Stimulated activated naive CD8-positive, alpha-beta T cell treated with anti-CD3 and anti-CD28 coated beads, Interleukin-15, Interleukin-2, amounts not matched to agents 100 U/mL and 50 U/mL, for 24 hours (primary cell): ENCODE data around the gene C15orf61.

ENCODE experiments used
- ATAC-seq: fragments of 150-1000 bp; cut with Tn5 transposase; one replicate; pipeline ENCODE4 v1.10.0; 2021
- DNase-seq: peaks from one replicate; pipeline ENCODE4 v3.0.0; 2021

The C15orf61 gene

GRCh38 chr15:67549736-67550135 lies 28.8 kb downstream of the C15orf61 start:
- ATAC-seq (no peak), DNase-seq (no peak)

GRCh38 chr15:67550522-67550921 lies 29.6 kb downstream of the C15orf61 start:
- ATAC-seq (no peak), DNase-seq (no peak)

- ATAC-seq: no peak
Observed at GRCh38 chr15:67551207-67551743, 30.3 kb downstream of the C15orf61 start.

GRCh38 chr15:67554580-67554979 lies 33.6 kb downstream of the C15orf61 start:
- no peak for ATAC-seq
- no peak for DNase-seq

More at GRCh38 chr15:67551207-67551743, 30.3 kb downstream of the C15orf61 start:
- no peak for DNase-seq

GRCh38 chr15:67556976-67557570 lies 36.1 kb downstream of the C15orf61 start:
- DNase-seq: no peak
- ATAC-seq: no peak

- no peak for DNase-seq
- ATAC-seq: no peak
Observed at GRCh38 chr15:67558502-67558901, 37.6 kb downstream of the C15orf61 start.

GRCh38 chr15:67559158-67559557 lies 38.2 kb downstream of the C15orf61 start:
- ATAC-seq: no peak
- no peak for DNase-seq

GRCh38 chr15:67559576-67559975 lies 38.6 kb downstream of the C15orf61 start:
- DNase-seq: no peak
- ATAC-seq: no peak

GRCh38 chr15:67560320-67560719 lies 39.4 kb downstream of the C15orf61 start:
- DNase-seq: no peak
- ATAC-seq: no peak

GRCh38 chr15:67563092-67563491 lies 42.2 kb downstream of the C15orf61 start:
- no peak for DNase-seq
- ATAC-seq: no peak

GRCh38 chr15:67564021-67564967 lies 43.4 kb downstream of the C15orf61 start:
- ATAC-seq (peak; percentile 61), DNase-seq (no peak)

- DNase-seq (no peak), ATAC-seq (peak; percentile 43)
Observed at GRCh38 chr15:67564968-67565345, 44.0 kb downstream of the C15orf61 start.

GRCh38 chr15:67569668-67570067 lies 48.7 kb downstream of the C15orf61 start:
- ATAC-seq (no peak), DNase-seq (no peak)

GRCh38 chr15:67570875-67571647 lies 50.1 kb downstream of the C15orf61 start:
- ATAC-seq (no peak), DNase-seq (no peak)

- no peak for ATAC-seq
Observed at GRCh38 chr15:67571648-67572415, 50.9 kb downstream of the C15orf61 start.

GRCh38 chr15:67573194-67573593 lies 52.3 kb downstream of the C15orf61 start:
- DNase-seq (no peak), ATAC-seq (no peak)

More at GRCh38 chr15:67571648-67572415, 50.9 kb downstream of the C15orf61 start:
- no peak for DNase-seq

- ATAC-seq: no peak
- DNase-seq: no peak
Observed at GRCh38 chr15:67575039-67575502, 54.1 kb downstream of the C15orf61 start.

GRCh38 chr15:67578020-67578600 lies 57.2 kb downstream of the C15orf61 start:
- DNase-seq (no peak), ATAC-seq (no peak)

GRCh38 chr15:67579164-67579563 lies 58.2 kb downstream of the C15orf61 start:
- no peak for ATAC-seq
- DNase-seq: no peak
